T-helper 1 cell treated with Interleukin-12 subunit alpha and Interleukin-12 subunit beta and Interleukin-4 antibody, amounts not matched to agents 30 μg/mL and 1 μg/mL, for 36 hours (primary cell): ENCODE results near the gene KRTAP5-2.
"Not testable (repeated sequence)": the region's sequence is repeated elsewhere in the genome, so short reads cannot be mapped to it uniquely, and the experiment has no call there.

Source experiments
- H3K27ac Mint-ChIP-seq: one replicate; pipeline ENCODE4 v1.8.0; 2021; ENCODE audit warnings: mild to moderate bottlenecking, mixed read lengths
- H3K27me3 Mint-ChIP-seq: one replicate; pipeline ENCODE4 v1.8.0; 2021; ENCODE audit warnings: low read depth, mixed read lengths
- H3K36me3 Mint-ChIP-seq: one replicate; pipeline ENCODE4 v1.8.0; 2021; ENCODE audit warnings: low read depth, mixed read lengths
- H3K4me1 Mint-ChIP-seq: one replicate; pipeline ENCODE4 v1.8.0; 2021; ENCODE audit warnings: low read depth, mixed read lengths
- H3K4me3 Mint-ChIP-seq: one replicate; pipeline ENCODE4 v1.8.0; 2021; ENCODE audit warnings: mild to moderate bottlenecking, moderate library complexity, mixed read lengths
- H3K9me3 Mint-ChIP-seq: one replicate; pipeline ENCODE4 v1.8.0; 2021; ENCODE audit warnings: mixed read lengths

The KRTAP5-2 gene

DNA sequence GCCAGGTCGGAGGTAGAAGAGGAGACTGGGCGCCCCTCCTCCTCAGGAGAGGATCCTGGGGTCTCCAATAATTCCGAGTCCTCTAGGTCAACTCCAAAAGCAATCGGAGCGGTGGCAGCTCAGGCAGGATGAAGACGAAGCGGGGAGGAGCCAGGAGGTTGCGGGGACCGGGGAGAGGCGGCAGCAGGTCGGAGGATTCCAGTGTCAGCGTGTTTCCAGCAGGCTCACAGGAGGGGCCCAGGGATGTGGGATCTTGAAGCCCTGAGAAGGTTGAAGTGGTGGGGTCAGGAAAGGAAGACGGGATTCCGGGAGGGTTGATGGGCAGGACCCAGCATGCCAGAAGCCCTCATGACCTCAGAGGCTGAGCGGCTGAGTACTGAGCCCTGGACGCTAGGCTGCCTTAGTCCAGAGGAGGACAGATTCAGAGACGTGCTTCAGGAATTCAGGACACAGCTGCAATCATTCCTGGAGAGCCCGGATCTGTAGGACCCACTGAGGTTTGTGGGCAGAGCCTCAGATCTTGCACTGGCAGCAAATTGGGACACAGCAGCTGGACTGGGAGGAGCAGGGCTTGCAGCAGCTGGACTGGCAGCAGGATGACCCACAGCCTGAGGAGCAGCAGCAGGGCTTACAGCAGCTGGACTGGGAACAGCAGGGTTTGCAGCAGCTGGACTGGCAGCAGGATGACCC is 9.2 kb upstream of the KRTAP5-2 start:
- not testable (repeated sequence) for H3K9me3 Mint-ChIP-seq, H3K4me1 Mint-ChIP-seq, H3K4me3 Mint-ChIP-seq, H3K36me3 Mint-ChIP-seq, H3K27ac Mint-ChIP-seq
- H3K27me3 Mint-ChIP-seq: peaks cover 18% of the 10 kb centered on the region

DNA sequence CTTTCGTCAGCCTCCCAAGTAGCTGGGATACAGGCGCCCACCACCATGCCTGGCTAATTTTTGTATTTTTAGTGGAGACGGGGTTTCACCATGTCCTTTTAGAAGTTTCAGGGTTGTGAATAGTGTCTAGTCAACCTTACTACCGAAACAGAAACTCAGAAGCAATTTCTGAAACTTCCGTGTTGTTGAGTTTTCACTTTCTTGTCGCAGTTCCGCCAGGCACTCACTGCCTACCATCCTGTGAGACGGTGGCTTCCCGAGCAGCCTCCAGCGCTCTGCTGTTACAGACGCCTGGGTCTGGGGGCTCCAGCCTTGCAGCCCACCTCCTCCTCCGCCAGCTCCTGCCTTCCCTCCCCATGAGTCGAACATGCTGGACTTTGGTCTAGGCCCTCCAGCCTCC is 7.8 kb upstream of the KRTAP5-2 start:
- peaks cover 25% of the 10 kb centered on the region for H3K27me3 Mint-ChIP-seq
- not testable (repeated sequence) for H3K9me3 Mint-ChIP-seq

DNA sequence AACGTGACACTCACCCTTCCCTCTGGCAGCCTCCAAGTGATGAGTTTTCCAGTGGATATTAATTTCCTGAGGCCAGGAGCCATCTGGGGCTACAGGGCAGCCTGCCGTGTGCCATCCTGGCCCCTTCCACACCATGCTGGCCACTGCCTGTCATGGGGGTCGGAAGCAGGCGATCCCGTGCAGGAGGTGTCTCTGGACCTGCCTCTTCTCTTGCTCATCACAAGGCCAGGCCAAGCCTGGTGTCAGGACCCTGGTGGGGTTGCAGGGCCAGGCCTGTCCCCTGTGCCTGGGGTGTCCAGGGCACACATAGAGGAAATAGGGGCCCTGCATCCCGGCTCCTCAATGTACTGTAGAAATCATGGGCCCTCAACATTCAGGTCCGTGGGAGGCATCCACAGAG is 6.6 kb upstream of the KRTAP5-2 start:
- Mint-ChIP-seq H3K9me3 (no peaks in the 10 kb centered on the region), H3K36me3 (no peaks in the 10 kb centered on the region), H3K27ac (no peak overlapping the region), H3K4me1 (no peaks in the 10 kb centered on the region), H3K4me3 (no peak overlapping the region), H3K27me3 (peaks cover 34% of the 10 kb centered on the region)

More for the DNA sequence above, 7.8 kb upstream of the KRTAP5-2 start:
- not testable (repeated sequence) for H3K4me1 Mint-ChIP-seq, H3K36me3 Mint-ChIP-seq, H3K27ac Mint-ChIP-seq, H3K4me3 Mint-ChIP-seq

DNA sequence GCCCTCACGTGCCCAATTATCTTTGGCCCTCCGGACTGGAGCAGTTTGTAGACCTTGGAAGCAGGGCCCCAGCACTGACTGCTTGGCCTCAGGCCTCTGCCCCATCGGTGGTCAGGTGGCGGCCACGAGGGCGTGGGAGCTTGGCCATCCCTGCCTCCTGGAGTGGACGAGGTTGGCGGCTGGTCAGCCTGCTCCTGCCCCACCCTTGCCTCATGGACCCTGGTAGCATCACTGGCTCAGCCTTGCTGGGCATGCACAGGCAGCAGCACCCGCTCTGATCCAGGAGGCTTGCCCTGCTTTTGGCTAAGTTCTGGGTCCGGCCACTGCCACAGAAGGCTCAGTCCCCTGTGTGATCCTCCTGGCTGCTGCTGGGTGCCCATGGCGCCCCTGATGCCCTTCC is 6.1 kb upstream of the KRTAP5-2 start:
- H3K27me3 Mint-ChIP-seq: peaks cover 39% of the 10 kb centered on the region
- H3K36me3 Mint-ChIP-seq: no peaks in the 10 kb centered on the region
- H3K4me3 Mint-ChIP-seq: no peak overlapping the region
- no peaks in the 10 kb centered on the region for H3K4me1 Mint-ChIP-seq
- no peaks in the 10 kb centered on the region for H3K9me3 Mint-ChIP-seq
- no peak overlapping the region for H3K27ac Mint-ChIP-seq

DNA sequence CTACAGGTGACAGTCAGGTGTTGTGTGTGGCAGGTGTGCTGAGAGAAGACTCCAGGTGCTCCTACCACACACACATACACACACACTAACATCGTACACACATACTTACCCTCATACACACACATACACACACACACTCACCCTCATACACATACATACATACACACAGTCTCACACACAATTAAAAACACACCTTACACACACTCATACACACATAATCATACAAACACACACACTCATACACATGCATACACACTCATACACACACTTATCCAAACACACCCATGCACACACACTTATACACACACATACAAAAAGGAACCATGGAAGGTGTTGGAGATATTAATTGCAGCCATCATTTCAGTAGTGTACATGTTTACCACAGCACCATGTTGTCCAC is 5.5 kb upstream of the KRTAP5-2 start:
- no peak overlapping the region for H3K27ac Mint-ChIP-seq
- no peak overlapping the region for H3K4me3 Mint-ChIP-seq
- H3K36me3 Mint-ChIP-seq: no peaks in the 10 kb centered on the region
- peaks cover 44% of the 10 kb centered on the region for H3K27me3 Mint-ChIP-seq
- no peaks in the 10 kb centered on the region for H3K9me3 Mint-ChIP-seq
- H3K4me1 Mint-ChIP-seq: no peaks in the 10 kb centered on the region

DNA sequence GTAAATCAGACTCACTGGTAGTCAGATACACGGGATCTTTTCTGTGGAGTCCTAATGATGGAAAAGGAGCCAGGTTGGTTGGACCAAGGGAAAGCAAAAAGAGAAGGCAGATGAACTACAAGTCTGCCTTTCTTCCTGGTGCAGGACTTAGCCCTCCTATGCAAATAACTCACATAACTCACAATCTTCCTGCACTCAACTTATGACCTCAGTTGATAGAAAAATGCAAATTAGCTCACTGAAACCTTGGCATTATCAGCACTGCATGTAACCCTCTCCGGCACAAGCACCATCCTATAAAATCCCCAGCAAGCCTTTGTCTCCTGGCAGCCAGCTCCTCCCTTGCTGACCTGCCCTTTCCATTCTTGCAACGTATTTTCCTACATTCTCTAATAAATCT is 3.6 kb upstream of the KRTAP5-2 start:
- not testable (repeated sequence) for H3K4me1 Mint-ChIP-seq, H3K36me3 Mint-ChIP-seq, H3K27ac Mint-ChIP-seq, H3K4me3 Mint-ChIP-seq, H3K9me3 Mint-ChIP-seq
- peaks cover 51% of the 10 kb centered on the region for H3K27me3 Mint-ChIP-seq

DNA sequence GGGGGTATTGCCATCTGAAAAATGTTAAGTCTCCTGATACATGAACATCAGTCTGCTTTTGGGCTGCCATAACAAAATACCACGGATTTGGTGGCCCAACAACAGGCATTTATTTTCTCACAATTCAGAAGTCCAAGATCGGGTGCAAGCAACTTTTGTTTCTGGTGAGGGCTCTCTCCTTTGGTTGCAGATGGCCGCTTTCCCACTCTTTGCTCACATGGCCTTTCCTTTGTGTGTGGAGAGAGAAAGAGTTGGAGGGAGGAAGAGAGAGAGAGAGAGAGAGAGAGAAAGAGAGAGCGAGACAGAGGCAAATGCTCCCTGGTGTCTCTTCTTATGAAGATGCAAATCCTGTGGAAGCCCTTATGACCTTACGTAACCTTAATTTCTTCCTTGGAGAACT is 2.5 kb upstream of the KRTAP5-2 start:
- Mint-ChIP-seq H3K27me3 (peaks cover 60% of the 10 kb centered on the region), H3K9me3 (no peaks in the 10 kb centered on the region), H3K4me3 (no peak overlapping the region), H3K27ac (no peak overlapping the region), H3K4me1 (no peaks in the 10 kb centered on the region), H3K36me3 (no peaks in the 10 kb centered on the region)

DNA sequence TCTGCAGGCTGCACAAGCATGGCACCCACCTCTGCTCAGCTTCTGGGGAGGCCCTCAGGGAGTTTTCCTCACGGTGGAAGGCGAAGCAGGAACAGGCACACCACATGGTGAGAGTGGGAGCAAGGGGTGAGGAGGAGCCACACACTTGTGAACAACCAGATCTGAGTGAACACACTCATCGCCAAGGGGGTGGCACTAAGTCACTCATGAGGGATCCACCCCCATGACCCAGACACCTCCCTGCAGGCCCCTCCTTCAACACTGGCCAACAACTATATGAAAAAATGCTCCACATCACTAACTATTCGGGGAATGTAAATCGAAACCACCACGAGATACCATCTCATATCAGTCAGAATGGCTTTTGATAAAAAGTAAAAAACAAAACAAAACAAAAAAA is 722 bp upstream of the KRTAP5-2 start:
- H3K27me3 Mint-ChIP-seq: peaks cover 75% of the 10 kb centered on the region
- H3K27ac Mint-ChIP-seq: no peak overlapping the region
- H3K4me1 Mint-ChIP-seq: no peaks in the 10 kb centered on the region
- no peak overlapping the region for H3K4me3 Mint-ChIP-seq
- H3K9me3 Mint-ChIP-seq: no peaks in the 10 kb centered on the region
- H3K36me3 Mint-ChIP-seq: no peaks in the 10 kb centered on the region

DNA sequence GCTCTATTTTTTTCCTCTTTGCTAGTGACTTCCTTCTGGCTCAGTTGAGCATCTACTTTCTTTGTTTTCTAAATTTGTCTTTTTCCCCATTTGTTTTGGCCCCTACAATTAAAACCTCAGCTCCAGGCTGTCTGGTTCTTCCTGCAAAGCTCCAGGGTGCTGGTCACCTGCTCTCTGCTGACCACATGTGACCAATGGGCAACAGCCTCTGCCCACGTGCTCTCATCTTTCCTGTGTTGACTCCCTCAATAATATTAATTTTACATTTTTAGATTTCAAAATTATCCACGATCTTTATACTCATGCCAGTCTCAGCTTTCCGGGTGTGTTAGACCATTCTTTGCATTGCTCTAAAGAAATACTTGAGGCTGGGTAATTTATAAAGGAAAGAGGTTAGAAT is 312 bp upstream of the KRTAP5-2 start:
- not testable (repeated sequence) for H3K4me1 Mint-ChIP-seq, H3K36me3 Mint-ChIP-seq, H3K4me3 Mint-ChIP-seq, H3K27ac Mint-ChIP-seq, H3K9me3 Mint-ChIP-seq
- peaks cover 79% of the 10 kb centered on the region for H3K27me3 Mint-ChIP-seq

DNA sequence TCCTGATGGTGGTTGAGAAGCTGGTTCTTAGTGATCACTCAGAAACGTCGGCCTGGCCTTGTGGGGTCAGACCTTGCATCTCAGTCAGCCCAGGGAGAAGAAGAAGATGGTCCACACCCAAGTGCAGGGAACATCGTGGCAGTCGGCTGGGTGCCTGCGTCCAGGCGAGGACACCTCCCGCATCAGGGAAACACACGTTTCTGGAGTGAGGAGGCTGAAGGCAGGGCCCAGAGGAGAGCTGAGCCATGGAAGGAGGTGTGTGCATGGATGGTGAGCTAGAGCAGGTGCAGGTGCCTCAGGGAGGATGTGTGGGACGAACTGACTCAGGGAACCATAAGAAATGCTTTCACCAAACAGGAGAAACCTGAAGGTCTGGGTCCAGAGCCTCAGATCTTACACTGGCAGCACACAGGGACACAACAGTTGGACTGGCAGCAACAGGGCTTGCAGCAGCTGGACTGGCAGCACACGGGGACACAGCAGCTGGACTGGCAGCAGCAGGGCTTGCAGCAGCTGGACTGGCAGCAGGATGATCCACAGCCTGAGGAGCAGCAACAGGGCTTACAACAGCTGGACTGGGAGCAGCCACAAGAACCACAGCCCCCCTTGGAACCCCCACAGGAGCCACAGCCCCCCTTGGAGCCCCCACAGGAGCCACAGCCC is 632 bp downstream of the KRTAP5-2 start:
- Mint-ChIP-seq H3K27me3 (peaks cover 82% of the 10 kb centered on the region), H3K4me3 (no peak overlapping the region), H3K27ac (no peak overlapping the region), H3K36me3 (no peaks in the 10 kb centered on the region), H3K9me3 (no peaks in the 10 kb centered on the region), H3K4me1 (no peaks in the 10 kb centered on the region)

DNA sequence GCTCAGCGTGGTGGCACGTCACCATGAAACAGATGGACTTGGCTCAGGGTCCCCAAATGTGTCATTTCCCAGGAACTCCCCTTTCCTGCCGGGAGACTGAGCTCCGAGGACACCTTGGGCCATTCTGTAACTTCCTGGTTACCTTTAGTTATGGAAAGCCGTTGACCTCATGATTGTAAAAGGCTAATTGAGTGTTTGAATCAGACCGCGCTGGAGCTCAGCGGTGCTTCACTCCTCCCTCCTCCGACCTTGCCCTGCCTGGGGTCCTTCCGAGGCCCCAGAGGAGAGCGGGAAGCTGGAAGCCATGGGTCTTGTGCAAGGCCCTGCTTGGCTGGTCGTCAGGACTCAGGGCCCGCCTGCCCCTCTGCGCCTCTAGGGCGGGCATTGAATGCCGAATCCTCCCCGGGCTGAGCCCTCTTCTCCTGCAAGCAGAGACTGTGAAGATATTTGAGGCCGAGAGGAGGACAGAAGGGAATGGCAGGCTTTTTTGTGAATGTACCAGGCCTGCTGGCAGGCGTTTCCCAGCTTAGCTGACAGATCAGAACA is 1.4 kb downstream of the KRTAP5-2 start:
- H3K27me3 Mint-ChIP-seq: peaks cover 77% of the 10 kb centered on the region
- not testable (repeated sequence) for H3K4me1 Mint-ChIP-seq, H3K27ac Mint-ChIP-seq, H3K4me3 Mint-ChIP-seq, H3K36me3 Mint-ChIP-seq, H3K9me3 Mint-ChIP-seq

DNA sequence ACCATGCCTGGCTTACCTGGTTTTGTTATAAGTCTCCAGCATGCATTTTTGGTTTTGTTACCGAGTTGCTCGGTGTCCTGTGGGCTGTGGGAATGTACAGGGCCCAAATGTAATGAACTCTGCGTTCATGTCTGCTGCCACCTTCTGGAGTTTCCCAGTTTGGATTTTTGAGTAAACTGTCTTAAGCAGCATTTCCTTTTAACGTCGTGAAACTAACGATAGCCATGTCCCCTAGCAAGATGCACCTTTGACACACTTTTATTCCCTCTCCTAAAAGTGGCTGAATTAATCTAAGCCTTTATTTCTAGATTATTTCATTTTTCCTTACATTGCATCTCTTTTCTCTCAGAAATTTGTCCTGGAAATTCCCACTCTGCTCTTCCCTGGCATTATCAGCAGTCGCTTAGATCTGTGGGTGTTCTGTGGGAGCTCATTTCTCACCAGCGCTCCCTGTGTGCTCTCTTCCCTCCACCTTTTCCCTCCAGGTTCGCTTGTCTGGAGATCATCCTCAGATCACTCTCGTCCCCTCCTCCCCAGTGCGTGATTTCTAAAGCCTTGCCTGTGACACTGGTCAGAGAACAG is 2.0 kb downstream of the KRTAP5-2 start:
- H3K9me3 Mint-ChIP-seq, H3K4me3 Mint-ChIP-seq, H3K27ac Mint-ChIP-seq, H3K4me1 Mint-ChIP-seq, H3K36me3 Mint-ChIP-seq: not testable (repeated sequence)
- H3K27me3 Mint-ChIP-seq: peaks cover 75% of the 10 kb centered on the region

DNA sequence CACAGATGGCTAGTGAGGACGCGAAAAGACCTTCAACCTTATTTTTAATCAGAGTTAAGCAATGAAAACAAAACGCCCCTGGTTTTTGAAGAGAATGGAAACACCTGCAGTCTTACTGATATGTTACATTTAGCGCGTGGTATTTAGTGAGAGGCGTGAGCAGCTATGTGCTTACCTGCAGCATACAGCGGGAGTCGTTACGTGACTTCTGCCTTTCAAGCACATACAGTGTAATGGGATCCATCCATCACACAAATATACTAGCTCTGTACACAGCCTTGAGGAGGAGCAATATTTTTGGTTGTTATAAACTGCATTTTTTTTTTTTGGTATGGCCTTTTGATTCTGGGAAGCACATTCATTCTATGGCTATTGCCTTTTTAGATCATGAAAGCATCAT is 5.5 kb downstream of the KRTAP5-2 start:
- H3K9me3 Mint-ChIP-seq: peaks cover 9% of the 10 kb centered on the region
- peaks cover 52% of the 10 kb centered on the region for H3K27me3 Mint-ChIP-seq
- H3K4me1 Mint-ChIP-seq: peaks cover 11% of the 10 kb centered on the region
- no peak overlapping the region for H3K27ac Mint-ChIP-seq
- peaks cover 5% of the 10 kb centered on the region for H3K36me3 Mint-ChIP-seq
- H3K4me3 Mint-ChIP-seq: no peak overlapping the region

DNA sequence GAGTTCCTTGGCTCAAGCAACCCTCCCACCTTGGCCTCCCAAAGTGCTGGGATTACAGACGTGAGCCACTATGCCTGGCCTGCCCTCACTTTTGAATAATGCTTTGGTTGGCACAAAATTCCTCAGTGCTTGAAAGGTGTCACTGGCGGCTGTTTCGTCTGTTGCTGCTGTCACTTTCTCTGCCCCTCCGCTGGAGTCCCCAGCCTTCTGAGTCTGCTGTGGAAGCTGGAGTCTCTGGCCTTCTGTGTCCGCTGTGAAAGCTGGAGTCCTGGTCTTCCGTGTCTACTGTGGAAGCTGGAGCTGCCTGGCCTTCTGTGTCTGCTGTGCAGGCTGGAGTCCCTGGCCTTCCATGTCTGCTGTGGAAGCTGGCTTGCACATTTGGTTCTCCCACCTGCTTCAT is 8.1 kb downstream of the KRTAP5-2 start:
- Mint-ChIP-seq H3K27me3 (peaks cover 42% of the 10 kb centered on the region), H3K27ac (no peak overlapping the region), H3K36me3 (peaks cover 5% of the 10 kb centered on the region), H3K9me3 (peaks cover 9% of the 10 kb centered on the region), H3K4me3 (no peak overlapping the region), H3K4me1 (peaks cover 11% of the 10 kb centered on the region)
